Stomach (tissue), 9 donors: ENCODE measurements around the gene DPP6. TPM values are rescaled to one million over a fixed set of nuclear protein-coding genes. Genes with fewer than 3 reads are reported as not detected.

Experiments used
- DNase-seq, 2 donors: peaks; one replicate each; pipeline versions ENCODE4 v3.0.0 to v3.0.0-alpha.2; 2013 to 2019
- H3K27ac ChIP-seq, 5 donors: fragments of 200-600 bp in 4 of 5; sonication (generic) in 4 of 5; one replicate each; pipeline ENCODE4 v1.5.1; 2013 to 2019; ENCODE audit warnings: mild to moderate bottlenecking in 1 of 5, moderate library complexity in 1 of 5
- H3K27me3 ChIP-seq, 3 donors: fragments of 200-600 bp; sonication (generic); one replicate each; pipeline ENCODE4 v1.5.1; 2017 to 2019; ENCODE audit warnings: mixed run types in 1 of 3
- H3K36me3 ChIP-seq, 4 donors: fragments of 200-600 bp; sonication (generic); 1 replicate in 3 of 4; 2 replicates in 1 of 4; pipeline ENCODE4 v1.5.1; 2016 to 2019
- H3K4me1 ChIP-seq, 4 donors: fragments of 200-600 bp; sonication (generic); one replicate each; pipeline ENCODE4 v1.5.1; 2016 to 2019
- H3K4me3 ChIP-seq, 4 donors: fragments of 200-600 bp; sonication (generic) in 3 of 4; one replicate each; pipeline ENCODE4 v1.5.1; 2016 to 2019; ENCODE audit warnings: mild to moderate bottlenecking in 1 of 4
- H3K9me3 ChIP-seq, 4 donors: fragments of 200-600 bp; sonication (generic); one replicate each; pipeline ENCODE4 v1.5.1; 2016 to 2019
- CTCF ChIP-seq, 7 experiments: fragments of 450-650 bp in 4 of 7; fragments of 200-600 bp in 3 of 7; sonication (generic) in 3 of 7; IDR thresholded peaks; one replicate each; pipeline ENCODE4 v1.5.1; 2016 to 2019; ENCODE audit warnings: antibody characterized with exemption in 7 of 7, control low read depth in 2 of 7, mild to moderate bottlenecking in 1 of 7
- EP300 ChIP-seq: sonication (generic); formaldehyde crosslinking; IDR thresholded peaks from one replicate; pipeline ENCODE4 v1.6.1; 2017; ENCODE audit warnings: antibody characterized with exemption
- POLR2A ChIP-seq, 4 donors: fragments of 450-650 bp; IDR thresholded peaks; one replicate each; pipeline ENCODE4 v1.6.1; 2016; ENCODE audit warnings: antibody characterized with exemption in 4 of 4, control low read depth in 2 of 4, mild to moderate bottlenecking in 1 of 4, moderate library complexity in 1 of 4
- POLR2AphosphoS5 ChIP-seq, 3 donors: sonication (generic); formaldehyde crosslinking; IDR thresholded peaks; one replicate each; pipeline ENCODE4 v1.6.1; 2016; ENCODE audit warnings: antibody characterized with exemption in 3 of 3
- WGBS, 5 donors: extraction: QIAGEN DNeasy Blood & Tissue Kit in 3 of 5; methylation state at CpG; one replicate each; pipeline versions ENCODE4 v1.1.5 to v1.1.7; 2013 to 2018; 5-methylcytosine and 5-hydroxymethylcytosine counted together
- intact Hi-C: fragments of 100-400 bp; cut with DNase I; formaldehyde crosslinking; loops from one replicate; pipeline ENCODE4 v1.15.1; 2023; ENCODE audit warnings: low total_unique reads
- polyA plus RNA-seq, 3 donors: library from polyadenylated mRNA; stranded (reverse); fragments of 200-250 nt; gene quantifications; one replicate each; pipeline ENCODE4 v1.2.3, GENCODE V29; 2013
- total RNA-seq, 5 donors: library from RNA; depleted of rRNA; stranded (reverse); fragments of >200 nt; gene quantifications; one replicate each; pipeline versions ENCODE4 v1.1.0 to v1.2.3, GENCODE V29; 2014 to 2016
- donor health status: healthy with polysubstance abuse.
- donor health status: Bipolar disorder and iron deficiency.
- donor health status: healthy.

DPP6 gene
- total and polyA plus RNA-seq, 8 donors: 0.15 to 29.8 (median 4.9) TPM

DNA sequence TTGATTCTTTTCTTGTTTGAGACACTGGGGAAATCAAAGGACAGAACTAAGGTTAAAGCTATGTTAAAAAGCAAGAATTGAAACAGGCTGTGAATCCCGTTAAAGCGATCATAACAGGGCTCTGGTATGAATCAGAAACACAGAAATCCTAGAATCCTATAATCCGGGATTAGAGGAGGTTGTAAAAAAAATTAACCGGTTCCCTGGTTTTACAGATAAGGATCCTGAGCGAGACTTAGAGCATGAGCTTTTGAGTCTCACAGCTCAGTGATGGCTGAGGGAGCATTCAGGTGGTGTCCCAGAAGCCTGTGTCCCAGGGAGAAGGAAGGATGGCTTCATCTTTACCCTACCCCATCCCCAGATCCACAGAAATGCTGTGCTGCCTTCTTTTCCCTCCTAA lies 489.4 kb downstream of the DPP6 start:
- Histone ChIP-seq H3K9me3 (no peaks in the 10 kb centered on the region), H3K4me1 (no peaks in the 10 kb centered on the region), H3K27ac (no peak overlapping the region), H3K4me3 (no peak overlapping the region), H3K27me3 (no peaks in the 10 kb centered on the region), H3K36me3 (no peaks in the 10 kb centered on the region)
- TF ChIP-seq POLR2A (IDR thresholded peaks at IDR 0.05) (no peak), CTCF (IDR thresholded peaks at IDR 0.05) (no peak), EP300 (no peak), POLR2AphosphoS5 (IDR thresholded peaks at IDR 0.05) (no peak)
- WGBS, 5 donors: 72 to 82% (median 79%) methylated on average over 5 of the region's 5 CpGs
- no peak for DNase-seq
- intact Hi-C loops: no loop called here

DNA sequence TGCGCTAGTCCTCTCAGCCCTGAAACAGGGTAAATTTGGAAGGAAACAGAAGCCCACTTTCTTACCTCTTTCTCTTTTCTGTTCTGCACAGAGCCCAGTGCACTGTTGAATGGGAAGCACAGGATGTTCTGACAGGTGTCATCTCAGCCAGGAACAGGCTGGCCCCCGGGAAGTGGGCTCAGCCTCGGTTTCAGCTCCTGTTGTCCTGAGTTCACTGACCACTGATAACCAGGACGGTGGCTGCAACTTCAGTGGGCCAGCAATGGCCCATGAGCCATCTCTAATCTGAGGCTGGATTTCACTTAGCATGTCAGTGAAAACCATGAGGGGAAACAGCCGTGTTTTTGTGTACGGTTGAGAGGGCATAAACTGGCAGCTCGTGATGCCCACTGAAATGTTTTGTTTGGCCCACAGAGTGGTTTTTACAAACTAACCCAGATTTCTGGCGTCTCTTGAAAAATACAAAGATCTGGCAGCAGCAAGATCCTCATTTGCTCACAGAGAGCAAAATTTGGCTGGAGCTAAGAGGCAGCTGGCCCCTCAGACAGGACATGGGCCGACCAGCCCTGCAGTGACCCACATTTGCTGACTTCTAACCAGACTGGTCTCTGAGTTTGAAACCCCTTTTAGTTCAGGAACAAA lies 494.9 kb downstream of the DPP6 start:
- no peak overlapping the region for H3K27ac ChIP-seq
- no peaks in the 10 kb centered on the region for H3K9me3 ChIP-seq
- no peaks in the 10 kb centered on the region for H3K4me1 ChIP-seq
- peak in 1 of 2 donors; percentile 10 for DNase-seq
- H3K4me3 ChIP-seq: no peak overlapping the region
- TF ChIP-seq POLR2A (IDR thresholded peaks at IDR 0.05) (no peak), POLR2AphosphoS5 (IDR thresholded peaks at IDR 0.05) (no peak), EP300 (no peak), CTCF (IDR thresholded peaks at IDR 0.05) (no peak)
- intact Hi-C loops: no loop called here
- WGBS, 5 donors: 52 to 59% (median 57%) methylated on average over 9 of the region's 9 CpGs
- no peaks in the 10 kb centered on the region for H3K36me3 ChIP-seq
- no peaks in the 10 kb centered on the region for H3K27me3 ChIP-seq

DNA sequence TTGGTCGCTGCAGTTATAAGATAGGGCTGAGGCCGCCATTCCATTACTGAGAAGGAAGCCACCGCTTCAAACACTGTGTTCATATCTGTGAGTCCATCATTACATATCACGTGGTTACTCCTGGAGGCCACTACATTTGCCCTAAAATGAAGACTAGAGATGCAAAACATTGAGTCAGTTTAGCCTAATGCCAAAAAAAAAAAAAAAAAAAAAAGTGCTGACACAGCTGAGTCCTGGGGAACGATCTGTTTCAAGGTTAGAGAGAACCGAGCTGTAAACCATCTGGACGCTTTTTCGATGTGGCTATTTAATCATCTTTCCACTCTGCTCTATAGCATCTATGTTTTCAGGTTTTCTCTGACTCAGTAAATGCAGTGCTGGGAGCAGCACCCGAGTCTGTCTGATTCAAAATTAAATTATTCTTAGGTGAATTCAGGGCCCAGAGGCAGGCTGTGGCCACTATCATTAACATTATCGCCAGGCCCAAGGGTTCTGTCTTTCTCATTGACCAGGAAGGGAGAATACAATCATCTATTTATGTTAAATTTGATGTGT lies 501.6 kb downstream of the DPP6 start:
- no peak for DNase-seq
- TF ChIP-seq POLR2AphosphoS5 (IDR thresholded peaks at IDR 0.05) (no peak), EP300 (no peak), CTCF (IDR thresholded peaks at IDR 0.05) (no peak), POLR2A (IDR thresholded peaks at IDR 0.05) (no peak)
- no peaks in the 10 kb centered on the region for H3K27me3 ChIP-seq
- no peak overlapping the region for H3K4me3 ChIP-seq
- WGBS, 5 donors: 56 to 84% (median 81%) methylated on average over 10 of the region's 10 CpGs
- H3K27ac ChIP-seq: no peak overlapping the region
- intact Hi-C loops: no loop called here
- no peaks in the 10 kb centered on the region for H3K36me3 ChIP-seq
- H3K4me1 ChIP-seq: no peaks in the 10 kb centered on the region
- H3K9me3 ChIP-seq: no peaks in the 10 kb centered on the region

GRCh38 chr7:154559454-154559853 lies 507.3 kb downstream of the DPP6 start:
- WGBS, 5 donors: 84 to 94% (median 86%) methylated on average over 3 of the region's 3 CpGs
- Histone ChIP-seq H3K4me3 (no peak overlapping the region), H3K27ac (no peak overlapping the region), H3K27me3 (no peaks in the 10 kb centered on the region), H3K4me1 (no peaks in the 10 kb centered on the region), H3K9me3 (no peaks in the 10 kb centered on the region), H3K36me3 (no peaks in the 10 kb centered on the region)
- intact Hi-C loops: no loop called here
- TF ChIP-seq POLR2AphosphoS5 (IDR thresholded peaks at IDR 0.05): no peak
- TF ChIP-seq POLR2A (IDR thresholded peaks at IDR 0.05): no peak
- no peak for TF ChIP-seq EP300
- no peak for TF ChIP-seq CTCF (IDR thresholded peaks at IDR 0.05)
- DNase-seq: no peak
